Effector CD4-positive, alpha-beta T cell (primary cell): ENCODE data around the gene RNASE7.

ENCODE experiments used
- DNase-seq: peaks from one replicate; pipeline ENCODE4 v3.0.0-alpha.2; 2020

RNASE7 gene

GRCh38 chr14:21069388-21070082 lies 27.4 kb downstream of the RNASE7 start:
- DNase-seq, result no peak

GRCh38 chr14:21070083-21070609 lies 28.0 kb downstream of the RNASE7 start, which contains the start of gene ARHGEF40:
TSS of gene ARHGEF40 (plus strand) at chr14:21070304. CDS start at chr14:21070397, 93 bp downstream.
- no peak for DNase-seq

DNA sequence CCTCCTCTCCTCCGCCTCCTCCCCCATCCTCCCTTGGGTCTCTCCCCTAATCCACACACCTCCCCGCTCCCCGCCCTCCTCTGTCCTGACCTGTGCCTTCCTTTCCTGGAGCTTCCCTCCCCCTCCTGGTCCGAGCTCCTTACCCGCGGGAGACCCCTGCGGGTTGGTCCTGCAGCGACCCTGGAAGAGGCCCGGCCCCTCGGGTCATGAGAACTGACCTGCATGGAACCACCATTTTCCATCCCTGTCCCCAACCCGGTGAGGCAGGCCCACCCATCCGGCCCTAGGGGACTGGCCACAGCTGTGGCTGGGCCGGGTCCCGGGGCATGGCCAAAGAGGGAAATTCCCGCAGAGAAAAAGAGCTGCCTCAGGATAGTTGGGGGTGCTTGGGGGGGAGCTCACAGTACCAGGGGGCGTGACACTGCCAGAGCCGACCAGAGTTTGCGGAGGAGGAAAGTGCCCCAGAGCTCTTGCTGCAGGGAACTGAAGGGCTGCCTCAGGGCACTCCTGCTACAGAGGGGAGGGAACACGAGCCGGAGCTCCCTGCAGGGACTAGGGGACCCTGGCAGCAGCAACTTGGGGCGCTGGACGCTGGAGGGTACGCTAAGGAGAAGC lies 28.6 kb downstream of the RNASE7 start:
- no peak for DNase-seq

DNA sequence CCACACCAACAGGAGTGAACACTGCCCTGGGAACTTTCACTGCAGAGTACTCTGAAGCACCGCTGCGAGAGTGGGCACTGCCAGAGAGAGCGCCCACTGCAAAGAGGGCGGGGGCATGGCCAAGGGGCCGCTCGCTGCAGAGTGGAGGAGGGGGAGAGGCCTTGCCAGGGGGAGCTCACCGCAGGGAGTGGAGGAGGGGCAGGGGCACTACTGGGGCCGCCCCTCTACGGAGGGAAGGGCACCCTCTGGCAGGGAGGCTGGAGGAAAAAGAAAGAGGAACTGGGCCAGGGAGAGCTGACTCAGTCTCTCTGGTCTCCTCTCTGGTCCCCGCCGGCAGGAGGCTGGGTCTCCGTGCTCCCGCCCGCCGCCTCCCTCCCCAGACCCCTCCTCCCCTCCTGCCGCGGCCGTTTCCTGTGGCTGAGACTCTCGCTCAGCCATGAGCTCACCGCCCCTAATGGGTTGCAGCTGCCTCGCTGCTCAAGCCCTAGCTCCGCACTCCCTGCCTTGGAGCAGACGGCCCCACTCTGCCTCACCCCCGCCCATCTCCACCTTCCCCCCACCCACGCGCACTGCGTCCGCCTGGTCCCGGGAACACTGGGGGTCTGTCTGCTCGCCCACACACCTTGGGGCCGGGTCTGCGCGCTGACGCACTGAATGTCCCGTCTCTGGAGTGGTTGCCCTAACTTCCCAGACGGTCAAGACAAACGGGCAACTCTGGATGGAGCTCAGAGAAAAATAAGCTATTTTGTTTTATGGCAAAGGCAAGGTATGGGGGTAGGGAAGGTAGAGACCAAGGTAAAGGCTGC lies 29.3 kb downstream of the RNASE7 start:
- DNase-seq, result no peak

DNA sequence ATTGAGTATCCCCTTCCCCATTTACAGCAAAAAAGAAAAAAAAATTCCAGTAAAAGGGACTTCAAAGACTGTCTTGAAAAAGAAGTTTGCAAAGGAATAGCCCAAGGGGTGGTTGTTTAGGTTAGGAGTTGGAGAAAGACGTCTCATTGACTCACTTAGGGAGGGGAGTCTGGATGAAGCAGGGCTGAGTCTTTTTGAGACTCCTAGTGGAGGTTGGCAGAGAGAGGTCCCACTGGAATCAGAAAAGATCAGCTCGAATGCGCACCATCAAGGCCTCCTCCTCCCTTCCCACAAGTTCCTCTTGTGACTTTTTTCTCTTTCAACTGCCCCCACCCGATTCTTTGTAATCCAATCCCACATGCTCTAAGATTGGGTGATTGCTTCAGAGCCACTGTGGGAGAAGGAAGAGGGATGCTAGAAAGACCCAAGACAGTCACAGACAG lies 29.9 kb downstream of the RNASE7 start:
- no peak for DNase-seq

DNA sequence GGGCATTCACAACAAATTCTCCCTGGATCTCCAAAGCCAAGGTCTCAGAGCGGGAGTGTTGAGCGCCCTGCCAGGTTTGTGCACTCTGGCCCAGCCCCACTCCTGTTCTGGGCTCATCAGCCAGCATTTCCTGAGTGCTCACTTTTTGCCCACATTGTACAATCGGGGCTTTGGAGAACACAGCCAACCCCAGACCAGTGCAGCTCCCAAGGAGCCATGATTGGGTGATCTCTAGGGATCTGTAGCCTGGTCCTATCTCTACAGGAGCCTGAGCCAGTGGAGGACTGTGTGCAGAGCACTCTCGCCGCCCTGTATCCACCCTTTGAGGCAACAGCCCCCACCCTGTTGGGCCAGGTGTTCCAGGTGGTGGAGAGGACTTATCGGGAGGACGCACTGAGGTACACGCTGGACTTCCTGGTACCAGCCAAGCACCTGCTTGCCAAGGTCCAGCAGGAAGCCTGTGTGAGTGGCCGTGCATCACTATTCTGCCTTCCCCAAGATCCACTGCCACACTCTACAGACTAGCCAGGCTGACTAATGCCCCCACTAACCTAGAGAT lies 30.7 kb downstream of the RNASE7 start:
- DNase-seq, result no peak

DNA sequence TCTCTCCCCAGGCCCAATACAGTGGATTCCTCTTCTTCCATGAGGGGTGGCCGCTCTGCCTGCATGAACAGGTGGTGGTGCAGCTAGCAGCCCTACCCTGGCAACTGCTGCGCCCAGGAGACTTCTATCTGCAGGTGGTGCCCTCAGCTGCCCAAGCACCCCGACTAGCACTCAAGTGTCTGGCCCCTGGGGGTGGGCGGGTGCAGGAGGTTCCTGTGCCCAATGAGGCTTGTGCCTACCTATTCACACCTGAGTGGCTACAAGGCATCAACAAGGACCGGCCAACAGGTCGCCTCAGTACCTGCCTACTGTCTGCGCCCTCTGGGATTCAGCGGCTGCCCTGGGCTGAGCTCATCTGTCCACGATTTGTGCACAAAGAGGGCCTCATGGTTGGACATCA lies 31.8 kb downstream of the RNASE7 start:
- DNase-seq, result no peak

DNA sequence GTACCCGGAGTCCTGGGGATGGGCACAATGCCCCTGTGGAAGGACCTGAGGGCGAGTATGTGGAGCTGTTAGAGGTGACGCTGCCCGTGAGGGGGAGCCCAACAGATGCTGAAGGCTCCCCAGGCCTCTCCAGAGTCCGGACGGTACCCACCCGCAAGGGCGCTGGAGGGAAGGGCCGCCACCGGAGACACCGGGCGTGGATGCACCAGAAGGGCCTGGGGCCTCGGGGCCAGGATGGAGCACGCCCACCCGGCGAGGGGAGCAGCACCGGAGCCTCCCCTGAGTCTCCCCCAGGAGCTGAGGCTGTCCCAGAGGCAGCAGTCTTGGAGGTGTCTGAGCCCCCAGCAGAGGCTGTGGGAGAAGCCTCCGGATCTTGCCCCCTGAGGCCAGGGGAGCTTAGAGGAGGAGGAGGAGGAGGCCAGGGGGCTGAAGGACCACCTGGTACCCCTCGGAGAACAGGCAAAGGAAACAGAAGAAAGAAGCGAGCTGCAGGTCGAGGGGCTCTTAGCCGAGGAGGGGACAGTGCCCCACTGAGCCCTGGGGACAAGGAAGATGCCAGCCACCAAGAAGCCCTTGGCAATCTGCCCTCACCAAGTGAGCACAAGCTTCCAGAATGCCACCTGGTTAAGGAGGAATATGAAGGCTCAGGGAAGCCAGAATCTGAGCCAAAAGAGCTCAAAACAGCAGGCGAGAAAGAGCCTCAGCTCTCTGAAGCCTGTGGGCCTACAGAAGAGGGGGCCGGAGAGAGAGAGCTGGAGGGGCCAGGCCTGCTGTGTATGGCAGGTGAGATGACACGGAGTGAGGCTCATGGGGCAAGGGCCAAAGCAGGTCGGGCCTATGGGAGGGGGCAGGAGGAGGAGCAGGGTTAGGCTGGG lies 32.5 kb downstream of the RNASE7 start:
- DNase-seq, result no peak

DNA sequence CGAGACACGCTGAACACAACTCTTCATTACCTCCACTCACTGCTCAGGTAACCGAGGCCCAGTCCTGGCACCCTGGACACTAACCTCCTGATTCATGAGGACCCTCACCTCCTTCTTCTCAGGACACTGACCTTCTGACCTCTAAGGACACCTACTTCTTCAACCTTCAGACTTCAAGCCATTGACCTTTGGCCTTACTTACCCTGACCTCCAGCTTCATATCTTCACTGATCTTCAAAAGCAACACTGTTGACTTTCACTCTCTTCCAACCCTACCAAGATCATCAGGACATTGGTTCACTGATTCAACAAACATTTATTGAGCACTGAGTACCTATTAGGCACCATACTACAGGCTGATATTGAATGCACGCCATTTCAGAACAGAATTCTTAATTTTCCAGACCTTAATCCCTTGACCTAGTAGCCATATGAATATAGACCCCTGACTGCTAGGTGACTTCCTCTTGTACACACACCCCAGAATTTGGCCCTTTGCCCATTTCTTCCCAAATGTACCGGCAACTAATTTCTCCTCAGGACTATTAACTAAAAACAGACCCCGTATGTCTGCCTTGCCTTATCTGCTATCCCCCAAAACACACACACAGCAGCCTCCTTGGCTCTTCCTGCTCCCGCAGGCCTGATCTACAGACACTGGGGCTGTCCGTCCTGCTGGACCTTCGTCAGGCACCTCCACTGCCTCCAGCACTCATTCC lies 33.7 kb downstream of the RNASE7 start:
- DNase-seq, result no peak

- DNase-seq, result no peak
Measured at GRCh38 chr14:21077672-21078071, 35.5 kb downstream of the RNASE7 start.

- no peak for DNase-seq
Measured at GRCh38 chr14:21078287-21078686, 36.1 kb downstream of the RNASE7 start.

DNA sequence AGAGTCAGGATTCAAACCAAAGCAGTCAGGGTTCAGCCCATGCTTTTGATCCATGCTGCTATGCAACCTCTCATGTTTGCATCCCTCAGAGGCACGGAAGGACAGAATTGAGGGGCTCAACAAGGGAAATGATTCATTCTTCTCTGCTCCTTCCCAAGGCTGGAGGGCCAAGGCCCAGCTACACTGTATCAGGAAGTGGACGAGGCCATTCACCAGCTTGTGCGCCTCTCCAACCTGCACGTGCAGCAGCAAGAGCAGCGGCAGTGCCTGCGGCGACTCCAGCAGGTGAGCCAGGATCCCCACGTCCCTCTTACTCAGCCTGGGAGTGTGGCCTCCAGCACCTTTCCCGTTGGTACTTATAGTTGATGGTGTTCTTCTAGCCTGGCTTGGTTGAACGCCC lies 36.6 kb downstream of the RNASE7 start:
- no peak for DNase-seq

DNA sequence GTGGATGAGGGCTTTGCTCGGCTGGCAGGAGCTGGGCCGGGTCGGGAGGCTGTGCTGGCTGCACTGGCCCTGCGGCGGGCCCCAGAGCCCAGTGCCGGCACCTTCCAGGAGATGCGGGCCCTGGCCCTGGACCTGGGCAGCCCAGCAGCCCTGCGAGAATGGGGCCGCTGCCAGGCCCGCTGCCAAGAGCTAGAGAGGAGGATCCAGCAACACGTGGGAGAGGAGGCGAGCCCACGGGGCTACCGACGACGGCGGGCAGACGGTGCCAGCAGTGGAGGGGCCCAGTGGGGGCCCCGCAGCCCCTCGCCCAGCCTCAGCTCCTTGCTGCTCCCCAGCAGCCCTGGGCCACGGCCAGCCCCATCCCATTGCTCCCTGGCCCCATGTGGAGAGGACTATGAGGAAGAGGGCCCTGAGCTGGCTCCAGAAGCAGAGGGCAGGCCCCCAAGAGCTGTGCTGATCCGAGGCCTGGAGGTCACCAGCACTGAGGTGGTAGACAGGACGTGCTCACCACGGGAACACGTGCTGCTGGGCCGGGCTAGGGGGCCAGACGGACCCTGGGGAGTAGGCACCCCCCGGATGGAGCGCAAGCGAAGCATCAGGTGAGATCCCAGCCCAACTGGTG lies 39.5 kb downstream of the RNASE7 start:
- no peak for DNase-seq

DNA sequence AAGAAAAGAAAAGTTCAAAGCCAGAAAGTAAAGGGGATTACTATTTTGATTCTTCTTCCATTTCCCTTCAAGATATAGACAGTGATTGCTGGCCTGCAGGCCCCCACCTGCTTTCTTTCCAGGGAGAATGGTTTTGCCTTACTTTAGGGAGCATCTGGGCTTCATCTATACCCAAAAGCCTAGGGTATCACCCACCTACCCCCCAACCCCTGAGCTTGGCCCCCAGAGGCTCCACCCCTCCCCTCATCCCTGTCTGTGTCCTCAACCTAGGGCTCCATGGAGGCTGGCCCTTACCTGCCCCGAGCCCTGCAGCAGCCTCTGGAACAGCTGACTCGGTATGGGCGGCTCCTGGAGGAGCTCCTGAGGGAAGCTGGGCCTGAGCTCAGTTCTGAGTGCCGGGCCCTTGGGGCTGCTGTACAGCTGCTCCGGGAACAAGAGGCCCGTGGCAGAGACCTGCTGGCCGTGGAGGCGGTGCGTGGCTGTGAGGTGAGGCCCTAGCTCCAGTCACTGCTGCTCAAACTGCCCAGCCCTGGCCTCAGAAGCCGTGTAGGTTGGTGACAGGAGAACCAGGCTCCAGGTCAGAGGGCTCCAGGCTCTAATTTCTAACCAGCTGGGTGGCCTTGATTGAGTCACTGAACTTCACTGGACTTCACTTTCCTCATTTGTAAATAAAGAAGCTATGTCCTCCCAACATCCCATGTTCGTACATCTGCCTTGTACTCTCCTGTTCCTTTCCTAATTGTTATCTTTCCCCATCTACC lies 41.6 kb downstream of the RNASE7 start:
- DNase-seq, result no peak

- no peak for DNase-seq
Measured at GRCh38 chr14:21084396-21084795, 42.2 kb downstream of the RNASE7 start.

- DNase-seq, result no peak
Measured at GRCh38 chr14:21084998-21085853, 43.1 kb downstream of the RNASE7 start.

DNA sequence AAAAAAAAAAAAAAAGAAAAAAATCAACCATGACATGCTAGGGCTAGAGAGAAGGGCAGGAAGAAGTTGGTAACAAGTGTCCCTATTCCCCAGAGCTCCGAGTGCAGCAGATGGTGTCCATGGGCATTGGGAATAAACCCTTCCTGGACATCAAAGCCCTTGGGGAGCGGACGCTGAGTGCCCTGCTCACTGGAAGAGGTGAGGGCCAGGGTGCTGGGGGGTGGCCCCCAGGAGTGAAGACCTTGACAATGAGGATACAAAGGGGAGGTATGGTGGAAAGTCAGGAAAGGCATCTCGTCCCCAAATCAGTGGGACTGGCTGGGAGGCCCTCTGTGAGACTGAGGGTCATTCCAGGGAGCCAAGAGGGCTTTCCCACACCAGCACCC lies 44.7 kb downstream of the RNASE7 start:
- DNase-seq, result no peak

DNA sequence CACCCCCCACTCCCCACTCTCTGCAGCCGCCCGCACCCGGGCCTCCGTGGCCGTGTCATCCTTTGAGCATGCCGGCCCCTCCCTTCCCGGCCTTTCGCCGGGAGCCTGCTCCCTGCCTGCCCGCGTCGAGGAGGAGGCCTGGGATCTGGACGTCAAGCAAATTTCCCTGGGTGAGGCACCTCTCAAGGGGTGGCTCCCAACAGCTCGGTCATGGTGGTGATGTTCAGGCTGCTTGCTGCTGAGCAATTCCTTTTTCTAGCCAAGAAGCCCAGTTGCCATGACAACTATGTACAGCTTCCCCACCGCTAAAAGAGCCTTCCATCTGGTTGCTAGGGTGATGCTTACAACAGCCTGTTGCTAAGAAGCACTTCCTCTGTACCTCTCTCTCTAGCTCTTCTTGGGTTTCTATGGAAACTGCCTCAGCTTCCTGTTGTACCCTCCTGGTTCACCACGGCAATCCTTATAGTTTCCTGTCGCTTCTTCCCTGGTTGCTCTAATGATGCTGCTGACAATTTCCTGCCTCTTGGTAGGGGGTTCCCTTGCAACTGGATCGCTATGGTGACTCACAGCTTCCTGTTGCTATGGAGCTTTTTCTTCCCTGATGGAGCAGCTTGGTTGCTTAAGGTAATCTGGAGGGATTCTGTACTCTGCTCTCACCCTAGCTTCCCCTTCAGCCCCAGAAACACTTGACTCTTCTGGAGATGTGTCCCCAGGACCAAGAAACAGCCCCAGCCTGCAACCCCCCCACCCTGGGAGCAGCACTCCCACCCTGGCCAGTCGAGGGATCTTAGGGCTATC lies 45.3 kb downstream of the RNASE7 start:
- peak; percentile 80 for DNase-seq
